Bladder microvascular endothelial cell (primary cell): Measurements from ENCODE around the gene TM9SF4. TPM values are rescaled to one million over a fixed set of nuclear protein-coding genes. Genes with fewer than 3 reads are reported as not detected.

Experiments
- total RNA-seq: library from RNA; depleted of rRNA; stranded (reverse); fragments of >200 nt; gene quantifications from 2 replicates; pipeline ENCODE4 v1.2.3, GENCODE V29; 2014

Gene TM9SF4, protein sequence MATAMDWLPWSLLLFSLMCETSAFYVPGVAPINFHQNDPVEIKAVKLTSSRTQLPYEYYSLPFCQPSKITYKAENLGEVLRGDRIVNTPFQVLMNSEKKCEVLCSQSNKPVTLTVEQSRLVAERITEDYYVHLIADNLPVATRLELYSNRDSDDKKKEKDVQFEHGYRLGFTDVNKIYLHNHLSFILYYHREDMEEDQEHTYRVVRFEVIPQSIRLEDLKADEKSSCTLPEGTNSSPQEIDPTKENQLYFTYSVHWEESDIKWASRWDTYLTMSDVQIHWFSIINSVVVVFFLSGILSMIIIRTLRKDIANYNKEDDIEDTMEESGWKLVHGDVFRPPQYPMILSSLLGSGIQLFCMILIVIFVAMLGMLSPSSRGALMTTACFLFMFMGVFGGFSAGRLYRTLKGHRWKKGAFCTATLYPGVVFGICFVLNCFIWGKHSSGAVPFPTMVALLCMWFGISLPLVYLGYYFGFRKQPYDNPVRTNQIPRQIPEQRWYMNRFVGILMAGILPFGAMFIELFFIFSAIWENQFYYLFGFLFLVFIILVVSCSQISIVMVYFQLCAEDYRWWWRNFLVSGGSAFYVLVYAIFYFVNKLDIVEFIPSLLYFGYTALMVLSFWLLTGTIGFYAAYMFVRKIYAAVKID
- 12.8 and 46.4 TPM in 2 replicates for total RNA-seq

DNA sequence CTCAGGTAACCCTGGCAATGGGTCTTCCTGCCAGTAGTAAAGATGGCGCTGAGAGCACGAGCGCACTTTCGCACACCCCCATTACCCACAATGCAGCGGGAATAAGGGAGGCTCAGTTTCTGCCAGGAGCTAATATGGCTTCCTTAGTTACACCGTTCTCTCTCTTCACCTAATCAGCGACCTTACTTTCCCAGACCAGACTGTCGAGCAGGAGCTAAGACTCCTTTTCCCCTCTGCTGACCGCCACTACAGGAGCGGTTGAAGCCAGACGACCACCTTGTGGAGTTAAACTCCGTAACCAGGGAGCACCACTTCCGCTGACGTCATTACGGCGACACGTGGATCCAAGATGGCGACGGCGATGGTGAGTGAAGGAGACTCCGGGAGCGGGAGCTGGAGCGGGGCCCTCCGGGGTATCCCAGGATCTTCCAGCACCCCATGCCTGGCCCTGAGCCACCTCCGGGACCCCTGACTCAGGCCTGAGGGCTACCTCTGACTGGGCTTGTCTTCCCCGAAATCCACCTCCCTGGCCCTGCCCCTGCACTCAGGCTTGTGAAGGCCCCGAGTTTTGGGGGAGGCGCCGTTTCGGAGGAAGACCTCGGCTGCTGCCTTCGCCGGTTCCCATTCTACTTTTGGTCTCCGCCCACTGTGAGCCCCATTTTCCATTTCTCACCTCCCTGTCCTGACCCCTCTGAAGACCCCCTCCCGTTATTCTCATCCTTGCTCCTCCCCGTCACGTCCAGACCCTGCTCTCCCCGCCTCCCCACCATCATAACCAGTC is at the start of gene TM9SF4:
Gene TM9SF4, plus strand, starts transcription at position 323 of the 781 bp plus-strand sequence. Its CDS starts 27 bp downstream, at position 350.

DNA sequence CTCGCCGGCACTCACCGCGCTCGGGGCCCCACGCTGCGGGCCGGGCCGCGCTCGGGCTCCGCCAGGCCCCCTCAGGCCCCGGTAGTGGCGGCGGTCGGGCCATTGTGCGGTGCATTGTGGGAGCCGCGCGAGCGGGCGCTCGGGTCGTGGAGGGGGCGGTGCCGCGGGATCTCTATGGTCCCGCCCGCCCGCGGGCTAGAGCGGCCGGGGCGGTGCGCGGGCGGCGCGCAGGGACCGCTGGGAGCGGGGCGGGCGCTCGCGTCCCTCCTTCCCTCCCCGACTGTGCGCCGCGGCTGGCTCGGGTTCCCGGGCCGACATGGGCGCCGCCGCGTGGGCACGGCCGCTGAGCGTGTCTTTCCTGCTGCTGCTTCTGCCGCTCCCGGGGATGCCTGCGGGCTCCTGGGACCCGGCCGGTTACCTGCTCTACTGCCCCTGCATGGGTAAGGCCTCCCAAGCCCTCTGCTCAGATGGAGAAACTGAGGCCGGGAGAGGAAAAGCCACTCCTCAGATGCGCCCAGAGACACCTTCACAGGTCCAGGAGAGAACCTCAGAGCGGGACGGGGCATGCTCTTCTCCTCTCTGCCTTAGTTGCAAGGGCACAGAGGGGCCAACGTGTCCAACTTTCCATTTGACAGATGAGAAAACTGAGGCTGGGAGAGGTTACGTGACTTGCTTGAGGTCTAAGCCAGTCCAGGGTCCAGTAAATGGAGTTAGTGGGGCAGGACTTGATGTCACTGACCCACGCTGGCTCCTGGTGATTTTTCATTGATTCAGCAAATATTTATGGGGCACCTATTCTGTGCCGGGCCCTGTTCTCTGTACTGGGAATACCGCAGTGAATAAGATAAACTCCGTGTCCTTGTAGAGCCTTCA is 98.3 kb downstream of the TM9SF4 start, which contains the start of the genes PLAGL2 and POFUT1:
Gene PLAGL2, minus strand, starts transcription at position 118 of the 873 bp plus-strand sequence. CDS start 5,565 bp downstream, outside the sequence.
Gene POFUT1, plus strand, starts transcription at position 255 of the 873 bp plus-strand sequence. Its CDS starts 62 bp downstream, at position 317.

Other genes with a start within 250 kb of the TM9SF4 start
- 0.16 and 0.57 TPM in 2 replicates for gene DUSP15, start 239.2 kb upstream of the TM9SF4 start, total RNA-seq
- 0.13 and 0.16 TPM in 2 replicates for gene TTLL9, start 239.1 kb upstream of the TM9SF4 start, total RNA-seq
- gene PDRG1, start 157.7 kb upstream of the TM9SF4 start, total RNA-seq: 4.4 and 6.9 TPM in 2 replicates
- gene XKR7, start 141.6 kb upstream of the TM9SF4 start, total RNA-seq: not detected in 2 replicates
- gene CCM2L, start 99.3 kb upstream of the TM9SF4 start, total RNA-seq: 20.6 and 27.3 TPM in 2 replicates
- gene HCK, start 57.5 kb upstream of the TM9SF4 start, total RNA-seq: 0.06 TPM in 1 of 2 replicates, not detected in the other
- 1.1 and 4.2 TPM in 2 replicates for gene PLAGL2, start 98.0 kb downstream of the TM9SF4 start, total RNA-seq
- gene POFUT1, start 98.2 kb downstream of the TM9SF4 start, total RNA-seq: 13.9 and 41.0 TPM in 2 replicates
- gene KIF3B, start 167.9 kb downstream of the TM9SF4 start, total RNA-seq: 17.2 and 30.2 TPM in 2 replicates
- gene ASXL1, start 248.6 kb downstream of the TM9SF4 start, total RNA-seq: 29.5 and 74.8 TPM in 2 replicates